Loucy (cell line): ENCODE measurements around the gene KLF15.

Source experiments
- H2AFZ ChIP-seq: fragments of 200-600 bp; sonication (generic); 2 replicates; pipeline ENCODE4 v1.6.0; 2016; ENCODE audit warnings: antibody characterized with exemption, mild to moderate bottlenecking, low read length, moderate library complexity
- H3F3A ChIP-seq: fragments of 200-600 bp; 2 replicates; pipeline ENCODE4 v1.6.0; 2016; ENCODE audit warnings: antibody characterized with exemption, low read depth, mild to moderate bottlenecking
- H3K27me3 ChIP-seq: fragments of 200-600 bp; sonication (generic); 2 replicates; pipeline ENCODE4 v1.6.1; 2014; ENCODE audit warnings: low read length, mild to moderate bottlenecking; ENCODE audit not compliant: insufficient read depth, poor library complexity, severe bottlenecking
- H3K36me3 ChIP-seq: fragments of 200-600 bp; sonication (generic); 2 replicates; pipeline ENCODE4 v1.6.1; 2016; ENCODE audit warnings: low read length; ENCODE audit not compliant: insufficient read depth
- H3K4me1 ChIP-seq: fragments of 200-600 bp; sonication (generic); 2 replicates; pipeline ENCODE4 v1.5.1; 2014; ENCODE audit warnings: low read length, mild to moderate bottlenecking; ENCODE audit not compliant: insufficient read depth, poor library complexity, severe bottlenecking
- H3K4me2 ChIP-seq: fragments of 200-600 bp; sonication (generic); 2 replicates; pipeline ENCODE4 v1.6.0; 2014; ENCODE audit warnings: antibody characterized with exemption, low read length, low read depth, mild to moderate bottlenecking; ENCODE audit not compliant: poor library complexity, severe bottlenecking
- H3K4me3 ChIP-seq: fragments of 200-600 bp; sonication (generic); 2 replicates; pipeline ENCODE4 v1.5.1; 2014; ENCODE audit warnings: low read length, mild to moderate bottlenecking, mixed read lengths; ENCODE audit not compliant: poor library complexity, severe bottlenecking
- H3K79me2 ChIP-seq: fragments of 200-600 bp; sonication (generic); 2 replicates; pipeline ENCODE4 v1.6.1; 2014; ENCODE audit warnings: low read length; ENCODE audit not compliant: insufficient read depth
- H3K9ac ChIP-seq: fragments of 200-600 bp; sonication (generic); 2 replicates; pipeline ENCODE4 v1.6.0; 2014; ENCODE audit warnings: mild to moderate bottlenecking, low read depth, low read length, moderate library complexity; ENCODE audit not compliant: poor library complexity, severe bottlenecking
- H3K9me2 ChIP-seq: fragments of 200-600 bp; sonication (generic); replicated peaks from 2 replicates; pipeline ENCODE4 v1.6.1; 2016; ENCODE audit warnings: low read depth, low read length, mixed read lengths
- H3K9me3 ChIP-seq: fragments of 200-600 bp; sonication (generic); 2 replicates; pipeline ENCODE4 v1.6.1; 2014; ENCODE audit warnings: mild to moderate bottlenecking, antibody characterized with exemption, low read length, low read depth; ENCODE audit not compliant: insufficient read depth
- H4K20me1 ChIP-seq: fragments of 200-600 bp; sonication (generic); 2 replicates; pipeline ENCODE4 v1.6.0; 2014; ENCODE audit warnings: antibody characterized with exemption, low read length, mild to moderate bottlenecking; ENCODE audit not compliant: insufficient read depth, poor library complexity, severe bottlenecking
- CTCF ChIP-seq: fragments of 200-600 bp; sonication (generic); conservative IDR thresholded peaks from 2 replicates; pipeline ENCODE4 v1.5.1; 2014; ENCODE audit warnings: mild to moderate bottlenecking, antibody characterized with exemption, low read length
- EZH2phosphoT487 ChIP-seq: fragments of 200-600 bp; IDR thresholded peaks from 2 replicates; pipeline ENCODE4 v1.6.1; 2018; ENCODE audit warnings: antibody characterized with exemption, mild to moderate bottlenecking, moderate library complexity, borderline replicate concordance

The KLF15 gene

DNA sequence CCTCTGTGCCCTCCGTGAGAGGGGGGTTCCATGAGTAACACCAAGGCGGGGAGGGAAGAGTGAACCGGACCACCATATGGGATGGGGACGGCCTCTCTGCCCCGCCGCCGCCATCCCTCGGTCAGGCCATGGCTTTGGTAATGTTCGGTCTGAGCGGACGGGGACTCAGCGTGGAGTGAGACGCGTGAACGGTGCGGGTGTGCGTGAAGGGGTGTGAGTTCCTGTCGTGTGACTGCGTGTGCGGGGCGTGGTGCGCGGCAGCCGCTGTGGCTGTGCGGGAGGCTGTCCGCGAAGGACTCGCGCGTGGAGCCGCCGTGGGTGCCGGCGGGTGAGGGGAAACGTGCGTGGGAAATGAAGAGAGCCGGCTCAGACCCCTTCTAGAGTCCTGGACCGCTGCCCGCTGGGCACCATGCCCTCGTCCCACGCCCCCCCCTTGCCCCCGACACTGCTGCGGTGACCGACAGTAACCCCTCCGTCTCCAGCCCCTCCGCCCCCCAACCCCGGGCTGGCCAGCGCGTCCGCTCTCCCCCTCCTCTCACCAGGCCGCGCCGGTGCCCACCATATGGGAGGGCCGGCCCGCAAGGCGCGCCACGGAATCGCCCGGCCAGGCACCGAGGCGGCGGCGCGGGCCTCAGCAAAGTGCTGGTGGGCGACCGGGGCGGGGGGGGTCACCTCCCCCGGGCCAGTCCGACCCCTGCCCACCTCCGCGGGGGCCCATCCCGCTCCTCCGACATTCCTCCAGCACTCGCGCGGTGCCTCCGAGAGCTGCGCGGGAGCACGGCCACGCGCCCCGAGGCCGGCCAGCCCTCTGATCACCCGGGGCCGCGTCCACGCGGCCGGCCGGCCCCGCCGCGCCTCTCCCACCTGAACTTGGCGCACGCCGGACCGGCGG lies 589 bp downstream of the KLF15 start:
- no peaks in the 10 kb centered on the region for H3K9me3 ChIP-seq

GRCh38 chr3:126355777-126356372 lies 1.3 kb downstream of the KLF15 start:
- Histone ChIP-seq H3K4me3 (no peak overlapping the region), H3K79me2 (no peaks in the 10 kb centered on the region), H3K4me2 (no peak overlapping the region), H3K4me1 (no peaks in the 10 kb centered on the region), H3K9me3 (no peaks in the 10 kb centered on the region), H3K27me3 (no peaks in the 10 kb centered on the region), H3K9ac (no peak overlapping the region), H2AFZ (no peak overlapping the region), H3F3A (no peaks in the 10 kb centered on the region), H4K20me1 (no peaks in the 10 kb centered on the region), H3K36me3 (no peaks in the 10 kb centered on the region), H3K9me2 (no peaks in the 10 kb centered on the region)
- TF ChIP-seq EZH2phosphoT487, result no peak
- TF ChIP-seq CTCF, result no peak

More for the DNA sequence above, 589 bp downstream of the KLF15 start:
- no peak overlapping the region for H3K4me3 ChIP-seq
- H3K4me1 ChIP-seq, result no peaks in the 10 kb centered on the region
- no peaks in the 10 kb centered on the region for H4K20me1 ChIP-seq
- TF ChIP-seq CTCF (no peak), EZH2phosphoT487 (no peak)
- no peak overlapping the region for H2AFZ ChIP-seq
- no peaks in the 10 kb centered on the region for H3K79me2 ChIP-seq
- no peaks in the 10 kb centered on the region for H3F3A ChIP-seq
- no peak overlapping the region for H3K9ac ChIP-seq
- no peaks in the 10 kb centered on the region for H3K9me2 ChIP-seq
- no peaks in the 10 kb centered on the region for H3K36me3 ChIP-seq
- no peak overlapping the region for H3K4me2 ChIP-seq
- H3K27me3 ChIP-seq, result no peaks in the 10 kb centered on the region

DNA sequence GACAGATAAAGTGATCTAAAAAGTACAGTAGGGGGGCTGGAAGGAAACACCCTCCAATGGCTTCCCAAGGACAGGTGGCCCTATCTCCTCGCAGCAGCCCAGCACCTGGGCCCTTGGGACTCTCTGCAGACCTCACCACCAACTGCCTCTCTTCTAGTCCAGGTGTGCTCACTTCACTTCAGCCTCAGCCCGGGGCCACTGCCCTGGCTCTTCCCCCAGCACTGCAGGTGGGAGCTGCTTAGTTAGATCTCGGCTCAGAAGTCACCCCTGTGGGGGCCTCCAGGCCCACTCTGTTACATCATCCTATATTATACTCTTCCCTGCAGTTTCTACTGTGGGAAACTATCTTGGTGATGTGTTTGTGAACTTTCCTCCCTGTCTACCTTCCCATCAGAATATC lies 2.0 kb downstream of the KLF15 start:
- Histone ChIP-seq H2AFZ (no peak overlapping the region), H3K4me2 (no peak overlapping the region)

More for the DNA sequence above, 2.0 kb downstream of the KLF15 start:
- Histone ChIP-seq H3K27me3 (no peaks in the 10 kb centered on the region), H3K9ac (no peak overlapping the region), H3K9me3 (no peaks in the 10 kb centered on the region), H3K9me2 (no peaks in the 10 kb centered on the region), H3F3A (no peaks in the 10 kb centered on the region), H3K4me1 (peaks cover 5% of the 10 kb centered on the region), H3K79me2 (no peaks in the 10 kb centered on the region), H3K4me3 (no peak overlapping the region), H3K36me3 (no peaks in the 10 kb centered on the region), H4K20me1 (no peaks in the 10 kb centered on the region)
- TF ChIP-seq EZH2phosphoT487, result no peak
- no peak for TF ChIP-seq CTCF
